ENCODE data around the gene TDRD5. TPM values are rescaled to one million over a fixed set of nuclear protein-coding genes. Genes with fewer than 3 reads are reported as not detected.

The TDRD5 gene
- total RNA-seq, 1 donor from 2014 or later = 0.06 TPM

DNA sequence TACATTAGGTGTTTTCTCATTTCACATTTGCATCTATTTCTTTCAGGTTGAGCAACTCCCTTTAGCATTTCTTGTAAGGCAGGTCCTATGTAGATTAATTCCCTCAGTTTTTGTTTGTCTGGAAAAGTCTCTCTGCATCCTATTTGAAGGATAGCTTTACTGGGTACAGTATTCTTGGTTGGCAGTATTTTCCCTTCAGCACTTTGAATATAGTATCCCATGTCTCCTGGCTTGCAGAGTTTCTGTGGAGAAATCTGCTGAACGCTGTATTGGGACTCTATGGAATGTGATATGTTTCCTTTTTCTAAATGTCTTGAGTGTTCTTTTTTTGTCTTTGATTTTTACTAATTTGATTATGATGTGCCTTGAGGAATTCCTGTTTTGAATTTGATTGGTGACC lies 122.5 kb downstream of the TDRD5 start:
- TF ChIP-seq, protein P1, sequence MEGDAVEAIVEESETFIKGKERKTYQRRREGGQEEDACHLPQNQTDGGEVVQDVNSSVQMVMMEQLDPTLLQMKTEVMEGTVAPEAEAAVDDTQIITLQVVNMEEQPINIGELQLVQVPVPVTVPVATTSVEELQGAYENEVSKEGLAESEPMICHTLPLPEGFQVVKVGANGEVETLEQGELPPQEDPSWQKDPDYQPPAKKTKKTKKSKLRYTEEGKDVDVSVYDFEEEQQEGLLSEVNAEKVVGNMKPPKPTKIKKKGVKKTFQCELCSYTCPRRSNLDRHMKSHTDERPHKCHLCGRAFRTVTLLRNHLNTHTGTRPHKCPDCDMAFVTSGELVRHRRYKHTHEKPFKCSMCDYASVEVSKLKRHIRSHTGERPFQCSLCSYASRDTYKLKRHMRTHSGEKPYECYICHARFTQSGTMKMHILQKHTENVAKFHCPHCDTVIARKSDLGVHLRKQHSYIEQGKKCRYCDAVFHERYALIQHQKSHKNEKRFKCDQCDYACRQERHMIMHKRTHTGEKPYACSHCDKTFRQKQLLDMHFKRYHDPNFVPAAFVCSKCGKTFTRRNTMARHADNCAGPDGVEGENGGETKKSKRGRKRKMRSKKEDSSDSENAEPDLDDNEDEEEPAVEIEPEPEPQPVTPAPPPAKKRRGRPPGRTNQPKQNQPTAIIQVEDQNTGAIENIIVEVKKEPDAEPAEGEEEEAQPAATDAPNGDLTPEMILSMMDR (conservative IDR thresholded peaks at IDR 0.05; ENCODE audit: low read depth, low read length) = no peak
- no peak overlapping the region for H3K4me3 ChIP-seq (ENCODE audit: low read depth, low read length)
- no peak for DNase-seq (ENCODE audit: low read depth)

DNA sequence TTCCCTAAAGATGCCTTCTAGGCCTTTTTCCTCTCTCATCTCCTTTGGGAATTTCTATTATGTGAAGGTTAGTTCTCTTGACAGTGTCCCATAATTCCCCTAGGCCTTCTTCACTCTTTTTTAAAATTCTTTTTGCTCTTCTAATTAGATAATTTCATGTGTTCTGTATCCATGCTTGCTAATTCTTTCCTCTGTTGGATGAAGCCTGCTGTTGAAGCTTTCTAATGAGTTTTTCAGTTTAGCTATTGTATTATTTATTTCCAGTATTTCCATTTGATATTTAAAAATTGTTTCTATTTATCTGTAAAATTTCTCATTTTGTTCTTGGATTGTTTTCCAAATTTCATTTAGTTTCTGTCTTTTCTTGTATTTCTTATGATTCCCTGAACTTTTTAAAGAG lies 123.0 kb downstream of the TDRD5 start:
- TF ChIP-seq, protein P1 (conservative IDR thresholded peaks at IDR 0.05; ENCODE audit: low read depth, low read length) = no peak
- no peak for DNase-seq (ENCODE audit: low read depth)
- H3K4me3 ChIP-seq (ENCODE audit: low read depth, low read length) = no peak overlapping the region

DNA sequence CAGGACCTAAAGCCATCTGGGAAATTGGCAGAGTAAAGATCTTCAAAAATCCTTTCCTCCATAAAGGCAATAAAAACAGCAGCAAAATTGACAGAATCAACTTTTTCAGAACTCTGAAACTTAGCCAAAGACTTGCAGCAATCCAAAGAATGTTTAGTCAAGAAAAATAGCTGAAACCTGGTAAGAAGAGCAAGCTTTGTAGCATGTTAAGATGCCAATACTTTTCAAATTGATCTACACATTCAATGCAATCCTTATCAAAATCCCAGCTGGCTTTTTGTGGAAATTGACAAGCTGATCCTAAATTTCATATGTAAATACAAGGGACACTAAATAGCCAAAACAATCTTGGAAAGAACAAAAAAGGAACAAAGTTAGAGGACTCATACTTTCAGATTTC lies 127.6 kb downstream of the TDRD5 start:
- DNase-seq (ENCODE audit: low read depth) = no peak
- H3K4me3 ChIP-seq (ENCODE audit: low read depth, low read length) = no peak overlapping the region
- TF ChIP-seq, protein P1 (conservative IDR thresholded peaks at IDR 0.05; ENCODE audit: low read depth, low read length) = no peak

DNA sequence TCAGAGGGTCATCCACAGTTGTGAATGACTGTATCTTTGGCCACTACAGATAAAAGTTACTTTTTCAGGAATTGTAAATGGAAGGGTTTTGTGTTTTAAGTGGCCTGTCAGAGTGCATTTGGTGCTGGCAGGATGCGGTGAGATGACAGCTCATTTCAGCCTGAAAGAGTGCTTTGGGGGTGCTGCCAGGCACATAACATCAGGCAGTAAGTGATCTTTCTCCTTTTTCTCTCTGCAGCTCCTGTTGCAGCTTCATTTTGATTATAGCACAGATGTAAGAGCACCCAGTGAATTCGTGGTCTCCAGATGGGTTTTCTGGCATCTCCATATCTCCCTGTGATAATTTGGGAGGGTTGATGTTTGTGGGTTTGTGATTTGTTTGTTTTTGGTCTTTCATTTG lies 136.6 kb downstream of the TDRD5 start:
- TF ChIP-seq, protein P1 (conservative IDR thresholded peaks at IDR 0.05; ENCODE audit: low read depth, low read length) = no peak
- no peak for DNase-seq (ENCODE audit: low read depth)
- H3K4me3 ChIP-seq (ENCODE audit: low read depth, low read length) = no peak overlapping the region

DNA sequence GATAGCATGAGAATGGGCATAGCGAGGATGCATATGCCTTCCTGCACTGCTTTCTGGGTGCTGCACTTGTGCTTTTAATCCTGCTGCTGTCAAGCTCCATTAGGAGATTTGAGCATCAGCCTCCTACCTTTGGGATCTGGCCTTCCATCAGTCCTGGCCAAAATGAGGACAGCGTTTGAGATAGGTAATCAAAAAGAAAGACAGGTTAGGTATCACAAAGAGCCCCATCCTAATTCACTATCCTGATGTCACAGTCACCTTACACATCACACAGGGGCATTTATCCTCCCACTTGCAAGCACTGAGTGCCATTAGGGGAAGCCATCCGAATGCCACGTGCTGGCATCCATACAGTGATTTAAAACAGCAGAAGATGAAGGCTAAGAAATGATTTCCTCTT lies 138.2 kb downstream of the TDRD5 start:
- TF ChIP-seq, protein P1 (conservative IDR thresholded peaks at IDR 0.05; ENCODE audit: low read depth, low read length) = no peak
- DNase-seq (ENCODE audit: low read depth) = no peak
- H3K4me3 ChIP-seq (ENCODE audit: low read depth, low read length) = no peak overlapping the region

DNA sequence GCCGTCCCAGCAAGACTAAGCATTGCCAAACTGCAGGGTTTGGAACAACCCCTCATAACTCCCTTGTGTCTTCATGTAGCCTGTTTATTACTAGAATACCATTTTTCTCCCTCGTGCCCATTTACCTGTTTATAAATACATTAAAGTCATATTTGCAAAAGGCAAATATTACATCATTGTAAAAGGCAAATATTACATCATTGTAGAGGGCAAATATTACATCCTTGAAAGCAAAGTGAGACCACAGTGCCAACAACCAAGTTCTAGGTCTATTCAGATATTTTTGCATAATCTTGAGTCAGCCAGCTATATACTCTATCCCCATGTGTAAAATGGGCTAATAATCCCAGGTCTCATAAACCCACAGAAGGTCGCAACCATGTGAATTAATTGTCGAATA lies 140.0 kb downstream of the TDRD5 start:
- no peak for DNase-seq (ENCODE audit: low read depth)
- TF ChIP-seq, protein P1 (conservative IDR thresholded peaks at IDR 0.05; ENCODE audit: low read depth, low read length) = no peak

More for the DNA sequence above, 140.0 kb downstream of the TDRD5 start:
- no peak overlapping the region for H3K4me3 ChIP-seq (ENCODE audit: low read depth, low read length)

Other genes with a start within 250 kb of the TDRD5 start
- gene AXDND1, start 225.9 kb upstream of the TDRD5 start, total RNA-seq = 0.22 TPM in 1 of 2 replicates, not detected in the other
- gene NPHS2, start 15.9 kb upstream of the TDRD5 start, total RNA-seq = not detected in 2 replicates
- not detected in 2 replicates for gene FAM163A, start 151.5 kb downstream of the TDRD5 start, total RNA-seq